ENCODE data around the gene CBX1. TPM values are rescaled to one million over a fixed set of nuclear protein-coding genes. Genes with fewer than 3 reads are reported as not detected.

CBX1 gene
- total RNA-seq, 1 donor from 2014 or later: 69.3 TPM

DNA sequence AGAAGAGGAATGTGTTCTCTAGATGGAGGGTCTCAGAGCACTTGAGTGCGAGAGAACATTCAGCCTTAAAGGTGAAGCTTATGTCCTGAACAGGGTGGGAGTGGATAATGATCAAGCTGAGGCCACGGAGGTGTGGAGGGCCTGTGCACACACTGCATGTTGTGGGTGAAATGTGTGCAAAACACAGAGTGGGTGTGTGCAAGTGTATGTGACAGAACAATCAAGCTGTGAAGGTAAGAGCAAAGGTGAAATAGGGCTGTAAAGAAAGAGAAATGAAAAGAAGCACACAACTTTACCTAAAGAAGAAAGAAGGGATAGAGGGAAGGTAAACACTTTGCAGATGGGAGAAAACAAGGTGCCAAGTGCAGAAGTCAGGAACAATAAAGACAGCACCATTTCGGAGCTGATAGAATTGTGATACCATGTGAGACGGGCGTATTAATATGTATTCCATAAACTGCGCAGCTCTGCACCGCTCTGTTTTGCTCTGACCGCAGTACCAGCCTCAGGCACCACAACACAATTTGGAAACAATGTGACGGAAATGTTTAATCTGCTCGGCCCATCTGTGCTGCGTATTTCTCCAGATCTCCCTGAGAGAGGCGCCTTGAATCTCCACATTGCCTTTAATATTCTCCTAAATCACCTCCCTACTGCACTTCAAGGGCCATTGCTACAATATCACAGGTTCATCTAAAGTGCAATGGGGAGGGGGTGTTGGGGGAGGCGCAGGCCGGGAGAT is 46.9 kb upstream of the CBX1 start:
- H3K79me2 ChIP-seq (ENCODE audit: insufficient read depth, low read length): no peaks in the 10 kb centered on the region
- H2AFZ ChIP-seq (ENCODE audit: low read depth, low read length): no peak overlapping the region
- H3K9me3 Mint-ChIP-seq (ENCODE audit: unreplicated experiment): no peaks in the 10 kb centered on the region
- H3K36me3 Mint-ChIP-seq (ENCODE audit: low read depth, unreplicated experiment): no peaks in the 10 kb centered on the region
- no peaks in the 10 kb centered on the region for H4K20me1 ChIP-seq (ENCODE audit: insufficient read depth, low read length)
- H3K27ac ChIP-seq (ENCODE audit: low read depth, low read length): no peak overlapping the region
- TF ChIP-seq, protein P1, sequence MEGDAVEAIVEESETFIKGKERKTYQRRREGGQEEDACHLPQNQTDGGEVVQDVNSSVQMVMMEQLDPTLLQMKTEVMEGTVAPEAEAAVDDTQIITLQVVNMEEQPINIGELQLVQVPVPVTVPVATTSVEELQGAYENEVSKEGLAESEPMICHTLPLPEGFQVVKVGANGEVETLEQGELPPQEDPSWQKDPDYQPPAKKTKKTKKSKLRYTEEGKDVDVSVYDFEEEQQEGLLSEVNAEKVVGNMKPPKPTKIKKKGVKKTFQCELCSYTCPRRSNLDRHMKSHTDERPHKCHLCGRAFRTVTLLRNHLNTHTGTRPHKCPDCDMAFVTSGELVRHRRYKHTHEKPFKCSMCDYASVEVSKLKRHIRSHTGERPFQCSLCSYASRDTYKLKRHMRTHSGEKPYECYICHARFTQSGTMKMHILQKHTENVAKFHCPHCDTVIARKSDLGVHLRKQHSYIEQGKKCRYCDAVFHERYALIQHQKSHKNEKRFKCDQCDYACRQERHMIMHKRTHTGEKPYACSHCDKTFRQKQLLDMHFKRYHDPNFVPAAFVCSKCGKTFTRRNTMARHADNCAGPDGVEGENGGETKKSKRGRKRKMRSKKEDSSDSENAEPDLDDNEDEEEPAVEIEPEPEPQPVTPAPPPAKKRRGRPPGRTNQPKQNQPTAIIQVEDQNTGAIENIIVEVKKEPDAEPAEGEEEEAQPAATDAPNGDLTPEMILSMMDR (IDR thresholded peaks at IDR 0.05; ENCODE audit: insufficient read depth, low read depth, low read length): no peak
- no peak for TF ChIP-seq EZH2 (IDR thresholded peaks at IDR 0.05; ENCODE audit: insufficient read depth, low read length)
- no peaks in the 10 kb centered on the region for H3K4me1 ChIP-seq (ENCODE audit: insufficient read depth, low read length)
- DNase-seq (ENCODE audit: low read depth) (no peak), FAIRE-seq (no peak)
- H3K4me1 Mint-ChIP-seq (ENCODE audit: low read depth, unreplicated experiment): no peaks in the 10 kb centered on the region
- no peak overlapping the region for H3K4me3 Mint-ChIP-seq (ENCODE audit: unreplicated experiment)
- H3K4me3 ChIP-seq (ENCODE audit: insufficient read depth, low read depth, low read length): no peak overlapping the region
- peaks cover 81% of the 10 kb centered on the region for H3K27me3 ChIP-seq (ENCODE audit: insufficient read depth, low read length)
- peaks cover 64% of the 10 kb centered on the region for H3K27me3 Mint-ChIP-seq (ENCODE audit: low read depth, unreplicated experiment)
- H3K4me2 ChIP-seq (ENCODE audit: low read length): no peak overlapping the region
- no peak overlapping the region for H3K27ac Mint-ChIP-seq (ENCODE audit: unreplicated experiment)
- no peaks in the 10 kb centered on the region for H3K36me3 ChIP-seq (ENCODE audit: insufficient read depth, low read length)
- no peaks in the 10 kb centered on the region for H3K9me3 ChIP-seq (ENCODE audit: insufficient read depth, low read depth, low read length)
- H3K9ac ChIP-seq (ENCODE audit: low read length): no peak overlapping the region

DNA sequence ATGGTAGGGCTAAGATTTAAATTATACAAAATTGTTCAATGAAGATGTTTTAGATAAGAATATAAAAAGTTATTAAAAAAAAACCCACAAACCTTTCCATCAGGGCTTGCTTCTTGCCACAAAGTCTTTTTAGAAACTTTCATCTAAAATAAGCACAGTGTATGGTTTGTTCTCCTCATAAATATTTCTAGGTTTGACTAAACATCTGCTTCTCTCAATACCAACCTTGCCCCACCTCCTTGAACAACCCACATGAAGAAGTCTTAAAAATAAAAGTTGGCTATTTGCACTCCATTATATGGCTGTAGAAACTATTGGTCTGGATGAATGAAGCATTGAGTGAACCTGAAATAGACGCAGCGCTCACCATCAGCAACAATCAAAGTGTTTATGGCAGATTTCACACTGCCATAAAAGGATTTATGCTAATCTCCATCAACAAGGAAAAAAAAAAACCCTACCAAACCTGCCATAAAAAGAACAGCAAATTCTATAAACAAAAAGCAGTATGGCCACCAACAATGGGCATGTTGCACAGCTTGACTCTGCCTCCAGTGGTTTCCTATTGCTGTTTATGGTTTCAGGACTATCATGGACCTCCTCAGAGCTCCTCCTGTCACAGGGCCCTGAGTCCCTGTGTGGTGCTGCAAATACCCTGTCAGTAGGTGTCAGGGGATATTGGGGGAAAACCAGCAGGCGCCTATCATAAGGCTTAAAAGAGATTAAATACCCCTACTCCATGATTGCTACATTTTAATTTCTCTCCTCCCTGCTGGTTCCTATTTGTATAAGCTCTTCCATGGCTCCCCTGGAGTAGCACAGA is 43.9 kb upstream of the CBX1 start:
- no peak overlapping the region for H3K4me2 ChIP-seq (ENCODE audit: low read length)
- H3K4me3 ChIP-seq (ENCODE audit: insufficient read depth, low read depth, low read length): no peak overlapping the region
- H2AFZ ChIP-seq (ENCODE audit: low read depth, low read length): no peak overlapping the region
- TF ChIP-seq EZH2 (IDR thresholded peaks at IDR 0.05; ENCODE audit: insufficient read depth, low read length): no peak
- TF ChIP-seq, protein P1 (IDR thresholded peaks at IDR 0.05; ENCODE audit: insufficient read depth, low read depth, low read length): no peak
- no peaks in the 10 kb centered on the region for H3K9me3 ChIP-seq (ENCODE audit: insufficient read depth, low read depth, low read length)
- no peaks in the 10 kb centered on the region for H3K36me3 Mint-ChIP-seq (ENCODE audit: low read depth, unreplicated experiment)
- no peak overlapping the region for H3K9ac ChIP-seq (ENCODE audit: low read length)
- peaks cover 3% of the 10 kb centered on the region for H3K4me1 Mint-ChIP-seq (ENCODE audit: low read depth, unreplicated experiment)
- no peak overlapping the region for H3K4me3 Mint-ChIP-seq (ENCODE audit: unreplicated experiment)
- peaks cover 52% of the 10 kb centered on the region for H3K27me3 Mint-ChIP-seq (ENCODE audit: low read depth, unreplicated experiment)
- DNase-seq (ENCODE audit: low read depth) (no peak), FAIRE-seq (no peak)
- no peaks in the 10 kb centered on the region for H3K79me2 ChIP-seq (ENCODE audit: insufficient read depth, low read length)
- H3K9me3 Mint-ChIP-seq (ENCODE audit: unreplicated experiment): no peaks in the 10 kb centered on the region
- H3K27me3 ChIP-seq (ENCODE audit: insufficient read depth, low read length): peaks cover 72% of the 10 kb centered on the region
- H3K27ac Mint-ChIP-seq (ENCODE audit: unreplicated experiment): no peak overlapping the region
- no peaks in the 10 kb centered on the region for H3K4me1 ChIP-seq (ENCODE audit: insufficient read depth, low read length)
- H3K27ac ChIP-seq (ENCODE audit: low read depth, low read length): no peak overlapping the region
- no peaks in the 10 kb centered on the region for H4K20me1 ChIP-seq (ENCODE audit: insufficient read depth, low read length)
- no peaks in the 10 kb centered on the region for H3K36me3 ChIP-seq (ENCODE audit: insufficient read depth, low read length)
